GM12878 (cell line): ENCODE measurements around the gene MYO1H. TPM values are rescaled to one million over a fixed set of nuclear protein-coding genes. Genes with fewer than 3 reads are reported as not detected.

ENCODE experiments used
- ATAC-seq: fragments of 200-7000 bp; cut with Tn5 transposase; 3 replicates; pipeline ENCODE4 v1.9.1; 2020; ENCODE audit warnings: mild to moderate bottlenecking, moderate library complexity
- BruUV-seq: library from RNA; stranded (reverse); fragments of 400-500 nt; replicated peaks from 2 replicates; lab custom pipeline; 2021; lab: Mats Ljungman, UMichigan
- CTCF ChIA-PET: fragments of 300-600 bp; sonication (Branson Sonifier 250); formaldehyde crosslinking; extraction: SDS; loops from one replicate; lab custom pipeline; 2021; ENCODE audit warnings: inconsistent platforms; lab: Yijun Ruan, JAX
- POLR2A ChIA-PET: fragments of 350-600 bp; formaldehyde crosslinking; extraction: SDS; loops from one replicate; lab custom pipeline; 2021; ENCODE audit warnings: inconsistent platforms; lab: Charles Lee
- RAD21 ChIA-PET: fragments of 300-600 bp; sonication (Branson Sonifier 250); formaldehyde crosslinking; loops from one replicate; lab custom pipeline; 2023; ENCODE audit warnings: antibody characterized with exemption; ENCODE audit not compliant: unreplicated experiment; lab: Charles Lee
- SMC1A ChIA-PET: fragments of 300-600 bp; sonication (Branson Sonifier 250); formaldehyde crosslinking; loops from one replicate; lab custom pipeline; 2023; ENCODE audit not compliant: unreplicated experiment, uncharacterized antibody; lab: Charles Lee
- DNase-seq: peaks from one replicate; pipeline ENCODE4 v3.0.0-alpha.2; 2011; ENCODE audit warnings: low read depth, low spot score
- FAIRE-seq: peaks from 3 replicates; lab custom pipeline; 2011; peaks lifted over from hg19 to GRCh38; lab: Jason Lieb, UNC
- H2AFZ ChIP-seq: 2 replicates; pipeline ENCODE4 v1.6.0; 2011; ENCODE audit warnings: low read depth, low read length, control low read depth; ENCODE audit not compliant: control insufficient read depth
- H3K27ac ChIP-seq: 2 replicates; pipeline ENCODE4 v1.5.1; 2011; ENCODE audit warnings: control low read depth; ENCODE audit not compliant: control insufficient read depth, insufficient read depth
- H3K27me3 ChIP-seq, 2 experiments: replicated peaks in 1 of 2; 2 replicates each; pipeline versions ENCODE4 v1.6.0 to v1.6.1; 2011; ENCODE audit warnings: low read length in 1 of 2; ENCODE audit not compliant: control insufficient read depth in 2 of 2, insufficient read depth in 2 of 2
- H3K36me3 ChIP-seq, 2 experiments: 2 replicates each; pipeline ENCODE4 v1.5.1; 2011; ENCODE audit warnings: low read length in 1 of 2; ENCODE audit not compliant: control insufficient read depth in 2 of 2, insufficient read depth in 2 of 2
- H3K4me1 ChIP-seq: 2 replicates; pipeline ENCODE4 v1.6.1; 2011; ENCODE audit warnings: mild to moderate bottlenecking, low read length, moderate library complexity, mixed read lengths; ENCODE audit not compliant: control insufficient read depth, insufficient read depth
- H3K4me2 ChIP-seq: 2 replicates; pipeline ENCODE4 v1.6.0; 2011; ENCODE audit warnings: control low read depth; ENCODE audit not compliant: control insufficient read depth, insufficient read depth
- H3K4me3 ChIP-seq: fragments of 200-600 bp; sonication (generic); 2 replicates; pipeline ENCODE4 v1.5.1; 2016
- H3K79me2 ChIP-seq: 2 replicates; pipeline ENCODE4 v1.6.0; 2011; ENCODE audit warnings: low read length; ENCODE audit not compliant: control insufficient read depth, insufficient read depth
- H3K9ac ChIP-seq: 2 replicates; pipeline ENCODE4 v1.8.0; 2011; ENCODE audit warnings: low read length, control low read depth, mixed read lengths; ENCODE audit not compliant: control insufficient read depth, insufficient read depth
- H3K9me3 ChIP-seq: replicated peaks from 3 replicates; pipeline ENCODE4 v1.5.1; 2011; ENCODE audit warnings: mild to moderate bottlenecking, low read length; ENCODE audit not compliant: control insufficient read depth, insufficient read depth
- H4K20me1 ChIP-seq: 2 replicates; pipeline ENCODE4 v1.6.0; 2011; ENCODE audit not compliant: control insufficient read depth, insufficient read depth
- CBX5 ChIP-seq: sonication (generic); IDR thresholded peaks from 2 replicates; pipeline ENCODE4 v1.6.1; 2016; ENCODE audit warnings: low read depth, moderate library complexity, mild to moderate bottlenecking, inconsistent platforms
- ELK1 ChIP-seq: IDR thresholded peaks from 2 replicates; pipeline ENCODE4 v1.6.1; 2012; ENCODE audit warnings: low read depth, low read length, improper control_type of control experiment
- HDGF ChIP-seq: fragments of 450-650 bp; IDR thresholded peaks from 2 replicates; pipeline ENCODE4 v1.6.1; 2016; ENCODE audit warnings: antibody characterized with exemption
- IRF5 ChIP-seq: fragments of 450-650 bp; IDR thresholded peaks from 2 replicates; pipeline ENCODE4 v1.6.1; 2017; ENCODE audit warnings: borderline replicate concordance
- KAT2A ChIP-seq: conservative IDR thresholded peaks from 2 replicates; pipeline ENCODE4 v1.6.1; 2011; ENCODE audit warnings: low read depth, low read length; ENCODE audit not compliant: control insufficient read depth
- PML ChIP-seq: IDR thresholded peaks from 2 replicates; pipeline ENCODE4 v1.6.1; 2012; ENCODE audit warnings: low read length, inconsistent platforms
- POLR2AphosphoS5 ChIP-seq: IDR thresholded peaks from 2 replicates; pipeline ENCODE4 v1.6.1; 2011; ENCODE audit warnings: mild to moderate bottlenecking, low read length, inconsistent platforms
- RAD51 ChIP-seq: fragments of 450-650 bp; IDR thresholded peaks from 2 replicates; pipeline ENCODE4 v1.6.1; 2016; ENCODE audit warnings: moderate library complexity, mild to moderate bottlenecking, inconsistent platforms
- RFX5 ChIP-seq: IDR thresholded peaks from 2 replicates; pipeline ENCODE4 v1.6.1; 2011; ENCODE audit warnings: low read depth, low read length, improper control_type of control experiment
- SIX5 ChIP-seq: IDR thresholded peaks from 2 replicates; pipeline ENCODE4 v1.6.1; 2011; ENCODE audit warnings: mild to moderate bottlenecking, low read depth, low read length, moderate library complexity; ENCODE audit not compliant: severe bottlenecking
- SMAD1 ChIP-seq: fragments of 450-650 bp; IDR thresholded peaks from 2 replicates; pipeline ENCODE4 v1.6.1; 2018; ENCODE audit warnings: mild to moderate bottlenecking, low read depth; ENCODE audit not compliant: partially characterized antibody
- SMAD5 ChIP-seq: IDR thresholded peaks from 2 replicates; pipeline ENCODE4 v1.6.1; 2016; ENCODE audit warnings: antibody characterized with exemption, low read depth
- STAT3 ChIP-seq: IDR thresholded peaks from 2 replicates; pipeline ENCODE4 v1.6.1; 2011; ENCODE audit warnings: low read depth, low read length, improper control_type of control experiment
- SUPT20H ChIP-seq: IDR thresholded peaks from 2 replicates; pipeline ENCODE4 v1.6.1; 2011; ENCODE audit warnings: low read depth, mild to moderate bottlenecking, low read length, moderate library complexity, borderline replicate concordance; ENCODE audit not compliant: control insufficient read depth
- TCF7 ChIP-seq: IDR thresholded peaks from 2 replicates; pipeline ENCODE4 v1.6.1; 2014; ENCODE audit warnings: antibody characterized with exemption, borderline replicate concordance
- ZBTB4 ChIP-seq: fragments of 450-650 bp; formaldehyde crosslinking; IDR thresholded peaks from 2 replicates; pipeline ENCODE4 v1.4.0; 2022; ENCODE audit warnings: mild to moderate bottlenecking, moderate library complexity
- ZNF207 ChIP-seq: fragments of 450-650 bp; IDR thresholded peaks from 2 replicates; pipeline ENCODE4 v1.6.1; 2014; ENCODE audit warnings: antibody characterized with exemption, mild to moderate bottlenecking, borderline replicate concordance
- ZZZ3 ChIP-seq: IDR thresholded peaks from 2 replicates; pipeline ENCODE4 v1.6.1; 2011; ENCODE audit warnings: low read depth; ENCODE audit not compliant: control insufficient read depth, insufficient read length
- WGBS: methylation state at CpG from one replicate; pipeline ENCODE4 v1.1.6; 2016; ENCODE audit warnings: low lambda C conversion rate; ENCODE audit not compliant: insufficient replicate concordance, insufficient coverage; ENCODE audit errors: missing lambda C conversion rate; 5-methylcytosine and 5-hydroxymethylcytosine counted together
- in situ Hi-C: fragments of 300-500 bp; cut with MboI; formaldehyde crosslinking; loops from 9 replicates; pipeline ENCODE4 v1.14.3; 2018; ENCODE audit warnings: mixed read lengths
- intact Hi-C: fragments of 100-400 bp; cut with micrococcal nuclease; formaldehyde crosslinking; loops from one replicate; pipeline ENCODE4 v1.14.2; 2022; ENCODE audit not compliant: unreplicated experiment
- polyA plus RNA-seq, 11 experiments: library from polyadenylated mRNA; depleted of rRNA in 4 of 11; unstranded in 6 of 11; stranded (reverse) in 5 of 11; fragments of >200 nt; fragmentation: Nextera tagmentation in 4 of 11; fragmentation: Illumina TruSeq in 1 of 11; extraction: Ambion mirVana in 4 of 11; extraction: Trizol in 1 of 11; gene quantifications; 1 replicate in 1 of 11; 2 replicates in 10 of 11; pipeline versions ENCODE4 v1.2.1 to v1.2.3, GENCODE V29; 2011 to 2016; ENCODE audit warnings: inconsistent platforms in 2 of 11, missing spikeins in 2 of 11, low read depth in 1 of 11
- total RNA-seq, 4 experiments: library from RNA; depleted of rRNA in 3 of 4; stranded (reverse); fragments of >200 nt in 3 of 4; fragmentation: Illumina TruSeq in 1 of 4; extraction: Trizol in 1 of 4; gene quantifications; 2 replicates each; pipeline versions ENCODE4 v1.2.1 to v1.2.3, GENCODE V29; 2013 to 2021

The MYO1H gene
- total and polyA plus RNA-seq, 10 of the 15 experiments (the other 5 are each of a cell fraction or from before 2014, with no cell fraction given): 0.05 TPM; not detected in 9

- TF ChIP-seq KAT2A (no peak), RFX5 (no peak), HDGF (no peak), PML (no peak), SIX5 (no peak), POLR2AphosphoS5 (no peak), SUPT20H (no peak), ZZZ3 (no peak), ZBTB4 (CRISPR knock-in tag) (no peak), TCF7 (no peak), SMAD5 (no peak), IRF5 (no peak), ELK1 (no peak), STAT3 (no peak), RAD51 (no peak), ZNF207 (no peak), CBX5 (no peak), SMAD1 (no peak)
- TF ChIP-seq, all 136 proteins: peak for 0
- Histone ChIP-seq H3K4me2 (no peak overlapping the region), H3K9me3 (no peaks in the 10 kb centered on the region; the same call in 2 of the 3 replicates), H3K27ac (no peak overlapping the region), H3K36me3 (no peaks in the 10 kb centered on the region), H4K20me1 (no peaks in the 10 kb centered on the region), H3K4me3 (no peak overlapping the region), H3K9ac (no peak overlapping the region), H3K27me3 (no peaks in the 10 kb centered on the region; a peak in 2 of 4 replicates), H3K79me2 (no peaks in the 10 kb centered on the region), H3K4me1 (no peaks in the 10 kb centered on the region), H2AFZ (no peak overlapping the region)
- ChIA-PET SMC1A (no interaction called here), RAD21 (no interaction called here), POLR2A (no interaction called here), CTCF (interaction anchor here (0.5 to 1.1 kb wide), 3 partner anchors 10 to 354 kb away, joined by 3 to 4 read pairs (median 3); no protein-coding TSS in a partner anchor)
- ATAC-seq (no peak), FAIRE-seq (no peak), DNase-seq (no peak)
- in situ Hi-C loops: no loop called here
- BruUV-seq: no TSS peak
- intact Hi-C loops: no loop called here
- 36% methylated on average over 16 of the region's 16 CpGs for WGBS
Observed at GRCh38 chr12:109330282-109331230, 17.1 kb upstream of the MYO1H start.
